Omental fat pad (tissue), 4 donors: ENCODE data around the gene U2AF2. TPM values are rescaled to one million over a fixed set of nuclear protein-coding genes. Genes with fewer than 3 reads are reported as not detected.

Experiments
- ATAC-seq: fragments of 150-250 bp; one replicate; pipeline ENCODE4 v1.9.1; 2016; ENCODE audit warnings: mild to moderate bottlenecking, moderate library complexity; ENCODE audit not compliant: low FRiP score
- DNase-seq: peaks from one replicate; pipeline ENCODE4 v3.0.0-alpha.2; 2019; ENCODE audit warnings: low spot score
- CTCF ChIP-seq, 3 donors: fragments of 450-650 bp; IDR thresholded peaks; one replicate each; pipeline ENCODE4 v1.5.1; 2016 to 2017; ENCODE audit warnings: antibody characterized with exemption in 3 of 3, mild to moderate bottlenecking in 3 of 3, moderate library complexity in 2 of 3
- total RNA-seq, 4 donors: library from RNA; depleted of rRNA; stranded (reverse); fragments of >200 nt; gene quantifications; one replicate each; pipeline ENCODE4 v1.1.0, GENCODE V29; 2016

U2AF2 gene
- total RNA-seq, 4 donors from 2014 or later = 55.2 to 132 (median 86.1) TPM

- ATAC-seq = no peak
- TF ChIP-seq CTCF (IDR thresholded peaks at IDR 0.05) = no peak
- DNase-seq = no peak
These were observed 11.6 kb downstream of the U2AF2 start for GRCh38 chr19:55666343-55667005.

GRCh38 chr19:55667006-55667381 lies 12.2 kb downstream of the U2AF2 start:
- no peak for ATAC-seq
- no peak for DNase-seq
- no peak for TF ChIP-seq CTCF (IDR thresholded peaks at IDR 0.05)

GRCh38 chr19:55667511-55667910 lies 12.7 kb downstream of the U2AF2 start:
- DNase-seq (no peak), ATAC-seq (no peak)
- no peak for TF ChIP-seq CTCF (IDR thresholded peaks at IDR 0.05)

- DNase-seq (no peak), ATAC-seq (no peak)
- no peak for TF ChIP-seq CTCF (IDR thresholded peaks at IDR 0.05)
These were observed 13.1 kb downstream of the U2AF2 start for GRCh38 chr19:55667958-55668357.

GRCh38 chr19:55668603-55669348 lies 13.9 kb downstream of the U2AF2 start:
- DNase-seq = no peak
- no peak for TF ChIP-seq CTCF (IDR thresholded peaks at IDR 0.05)

GRCh38 chr19:55669418-55670279 lies 14.8 kb downstream of the U2AF2 start:
- no peak for TF ChIP-seq CTCF (IDR thresholded peaks at IDR 0.05)
- DNase-seq = no peak
- no peak for ATAC-seq

More at GRCh38 chr19:55668603-55669348, 13.9 kb downstream of the U2AF2 start:
- no peak for ATAC-seq
